CD4-positive, alpha-beta T cell (primary cell): ENCODE measurements around the gene LAMA3. TPM values are rescaled to one million over a fixed set of nuclear protein-coding genes. Genes with fewer than 3 reads are reported as not detected.

ENCODE experiments used
- ATAC-seq: fragments of 200-7000 bp; cut with Tn5 transposase; one replicate; pipeline ENCODE4 v1.10.0; 2022; ENCODE audit warnings: mild to moderate bottlenecking; ENCODE audit not compliant: poor library complexity
- CTCF ChIA-PET: fragments of 350-600 bp; sonication (Branson Sonifier 250); formaldehyde crosslinking; loops from one replicate; lab custom pipeline; 2021; ENCODE audit warnings: antibody characterized with exemption, inconsistent platforms; lab: Charles Lee
- POLR2A ChIA-PET: fragments of 350-600 bp; sonication (Branson Sonifier 250); formaldehyde crosslinking; loops from one replicate; lab custom pipeline; 2021; ENCODE audit warnings: antibody characterized with exemption, inconsistent platforms; lab: Charles Lee
- DNase-seq, 14 experiments: peaks; one replicate each; pipeline ENCODE4 v3.0.0-alpha.2; 2013 to 2020; ENCODE audit warnings: mixed read lengths in 2 of 14
- H3K27ac ChIP-seq, 2 donors: one replicate each; pipeline versions ENCODE4 v1.5.1 to v1.7.0; 2013; ENCODE audit warnings: low read length in 2 of 2, low read depth in 1 of 2, mild to moderate bottlenecking in 1 of 2
- H3K27me3 ChIP-seq, 2 experiments: 1 replicate in 1 of 2; 2 replicates in 1 of 2; pipeline versions ENCODE4 v1.6.1 to v1.7.0; 2013; ENCODE audit warnings: low read length in 2 of 2, control low read depth in 1 of 2, mild to moderate bottlenecking in 1 of 2, moderate library complexity in 1 of 2; ENCODE audit not compliant: insufficient read depth in 2 of 2, control insufficient read depth in 1 of 2
- H3K36me3 ChIP-seq: one replicate; pipeline ENCODE4 v1.6.1; 2013; ENCODE audit warnings: low read length, control low read depth; ENCODE audit not compliant: insufficient read depth
- H3K4me1 ChIP-seq: one replicate; pipeline ENCODE4 v1.6.1; 2013; ENCODE audit warnings: low read length, control low read depth; ENCODE audit not compliant: insufficient read depth
- H3K4me3 ChIP-seq: one replicate; pipeline ENCODE4 v1.5.1; 2013; ENCODE audit warnings: mild to moderate bottlenecking, low read length, moderate library complexity
- H3K9me3 ChIP-seq, 2 experiments: 1 replicate in 1 of 2; 2 replicates in 1 of 2; pipeline versions ENCODE4 v1.6.1 to v1.7.0; 2013; ENCODE audit warnings: low read length in 2 of 2, mild to moderate bottlenecking in 2 of 2, control low read depth in 1 of 2, moderate library complexity in 1 of 2; ENCODE audit not compliant: control insufficient read depth in 1 of 2, insufficient read depth in 1 of 2
- H3K27ac Mint-ChIP-seq: one replicate; pipeline ENCODE4 v1.8.0; 2020; ENCODE audit warnings: mixed read lengths
- H3K27me3 Mint-ChIP-seq: one replicate; pipeline ENCODE4 v1.8.0; 2021; ENCODE audit warnings: mixed read lengths
- H3K36me3 Mint-ChIP-seq: one replicate; pipeline ENCODE4 v1.8.0; 2021; ENCODE audit warnings: low read depth, mixed read lengths
- H3K4me1 Mint-ChIP-seq: one replicate; pipeline ENCODE4 v1.8.0; 2021; ENCODE audit warnings: low read depth, mixed read lengths
- H3K4me3 Mint-ChIP-seq: one replicate; pipeline ENCODE4 v1.8.0; 2020; ENCODE audit warnings: mild to moderate bottlenecking, mixed read lengths
- H3K9me3 Mint-ChIP-seq: one replicate; pipeline ENCODE4 v1.8.0; 2020; ENCODE audit warnings: mixed read lengths
- CTCF ChIP-seq: fragments of 200-600 bp; IDR thresholded peaks from one replicate; pipeline ENCODE4 v1.8.0; 2022; ENCODE audit warnings: antibody characterized with exemption, mild to moderate bottlenecking
- intact Hi-C, 2 experiments: fragments of 100-400 bp; cut with DNase I in 1 of 2; cut with micrococcal nuclease in 1 of 2; formaldehyde crosslinking; loops; one replicate each; pipeline versions ENCODE4 v1.15.1 to v1.9.0; 2023 to 2025; cut with DNase I, micrococcal nuclease
- total RNA-seq, 174 experiments: library from RNA in 2 of 174; stranded (reverse) in 2 of 174; gene quantifications; one replicate each; pipeline ENCODE4 v1.2.3 and lab custom pipeline; 2021 to 2026

Gene LAMA3
- total RNA-seq, 2 experiments from 2014 or later = 0.19 TPM; not detected in 1

- peaks cover 13% of the 10 kb centered on the region for H3K4me1 ChIP-seq
- POLR2A ChIA-PET = no interaction called here
- no peak overlapping the region for H3K27ac Mint-ChIP-seq
- peaks cover 20% of the 10 kb centered on the region for H3K4me1 Mint-ChIP-seq
- no peak overlapping the region for H3K27ac ChIP-seq
- no peaks in the 10 kb centered on the region for H3K9me3 Mint-ChIP-seq
- H3K4me3 ChIP-seq = no peak overlapping the region
- CTCF ChIA-PET = no interaction called here
- no peaks in the 10 kb centered on the region for H3K27me3 Mint-ChIP-seq
- H3K36me3 Mint-ChIP-seq = no peaks in the 10 kb centered on the region
- DNase-seq = no peak
- no peaks in the 10 kb centered on the region for H3K27me3 ChIP-seq
- no peak for ATAC-seq
- H3K36me3 ChIP-seq = no peaks in the 10 kb centered on the region
- no peak overlapping the region for H3K4me3 Mint-ChIP-seq
- no peak for TF ChIP-seq CTCF
- H3K9me3 ChIP-seq = no peaks in the 10 kb centered on the region
- intact Hi-C loops = no loop called here
These were observed 27.3 kb downstream of the LAMA3 start for GRCh38 chr18:23716516-23716915.

- Mint-ChIP-seq H3K9me3 (no peaks in the 10 kb centered on the region), H3K4me1 (peaks cover 20% of the 10 kb centered on the region), H3K4me3 (no peak overlapping the region), H3K27me3 (no peaks in the 10 kb centered on the region), H3K27ac (no peak overlapping the region), H3K36me3 (no peaks in the 10 kb centered on the region)
- Histone ChIP-seq H3K27ac (no peak overlapping the region), H3K9me3 (no peaks in the 10 kb centered on the region), H3K36me3 (no peaks in the 10 kb centered on the region), H3K27me3 (no peaks in the 10 kb centered on the region), H3K4me3 (no peak overlapping the region), H3K4me1 (peaks cover 12% of the 10 kb centered on the region)
- TF ChIP-seq CTCF = no peak
- intact Hi-C loops = no loop called here
- DNase-seq (no peak), ATAC-seq (no peak)
- ChIA-PET CTCF (no interaction called here), POLR2A (no interaction called here)
These were observed 27.7 kb downstream of the LAMA3 start for GRCh38 chr18:23716966-23717365.

- peaks cover 7% of the 10 kb centered on the region for H3K4me1 Mint-ChIP-seq
- ATAC-seq = no peak
- H3K27me3 Mint-ChIP-seq = no peaks in the 10 kb centered on the region
- peaks cover 1% of the 10 kb centered on the region for H3K4me1 ChIP-seq
- H3K4me3 ChIP-seq = no peak overlapping the region
- no peak overlapping the region for H3K4me3 Mint-ChIP-seq
- no peaks in the 10 kb centered on the region for H3K36me3 ChIP-seq
- intact Hi-C loops = no loop called here
- no peak for TF ChIP-seq CTCF
- POLR2A ChIA-PET = no interaction called here
- CTCF ChIA-PET = no interaction called here
- no peaks in the 10 kb centered on the region for H3K9me3 Mint-ChIP-seq
- no peak for DNase-seq
- no peak overlapping the region for H3K27ac Mint-ChIP-seq
- H3K9me3 ChIP-seq = no peaks in the 10 kb centered on the region
- H3K27me3 ChIP-seq = no peaks in the 10 kb centered on the region
- H3K27ac ChIP-seq = no peak overlapping the region
- H3K36me3 Mint-ChIP-seq = no peaks in the 10 kb centered on the region
These were observed 29.0 kb downstream of the LAMA3 start for GRCh38 chr18:23718243-23718720.
